ENCODE data around the gene MIOX. TPM values are rescaled to one million over a fixed set of nuclear protein-coding genes. Genes with fewer than 3 reads are reported as not detected.

The MIOX gene
- total and polyA plus RNA-seq, 9 of the 15 experiments (the other 6 are each of a cell fraction or from before 2014, with no cell fraction given): 0.08 TPM; not detected in 8

DNA sequence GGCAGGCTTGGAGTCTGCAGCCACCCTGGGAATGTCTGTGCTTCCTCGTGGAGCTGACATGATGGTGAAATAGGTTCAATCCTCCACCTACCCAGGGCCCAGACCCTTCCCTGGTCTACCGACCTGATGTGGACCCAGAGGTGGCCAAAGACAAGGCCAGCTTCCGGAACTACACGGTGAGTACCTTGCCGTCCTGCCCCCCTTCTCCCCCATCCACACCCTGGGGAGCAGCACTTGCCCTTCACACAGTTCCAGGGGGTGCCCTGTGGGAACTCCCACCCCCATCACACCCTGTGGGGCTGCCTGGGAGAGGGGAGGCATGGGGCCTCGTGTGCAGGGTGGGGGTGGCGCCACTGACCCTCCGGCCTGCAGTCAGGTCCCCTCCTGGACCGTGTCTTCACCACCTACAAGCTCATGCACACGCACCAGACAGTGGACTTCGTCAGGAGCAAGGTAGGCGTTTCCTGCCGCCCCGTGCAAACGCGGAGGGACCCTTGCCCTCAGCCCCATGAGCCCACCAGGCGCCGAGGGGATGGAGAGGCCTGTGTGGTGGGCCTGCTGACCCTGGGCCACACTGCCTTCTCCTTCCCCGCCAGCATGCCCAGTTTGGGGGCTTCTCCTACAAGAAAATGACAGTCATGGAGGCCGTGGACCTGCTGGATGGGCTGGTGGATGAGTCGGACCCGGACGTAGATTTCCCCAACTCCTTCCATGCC is 789 bp downstream of the MIOX start:
- H3K4me1 ChIP-seq (replicated peaks in 1 of 2; ENCODE audit: control insufficient read depth in 2 of 2, insufficient read depth in 2 of 2, low read length in 2 of 2): peaks cover 4 to 52% of the 10 kb centered on the region in 2 experiments; a peak in 3 of 5 replicates
- no peaks in the 10 kb centered on the region for H3K9me1 ChIP-seq (ENCODE audit: control insufficient read depth, insufficient read depth, low read length)
- no peaks in the 10 kb centered on the region for H3K79me2 ChIP-seq (ENCODE audit: control insufficient read depth, insufficient read depth, low read length)
- intact Hi-C loops (cut with micrococcal nuclease) (no loop called here), in situ Hi-C loops (cut with MboI) (no loop called here)
- 56% methylated on average over 10 of the region's 23 CpGs for WGBS (ENCODE audit: insufficient coverage, low coverage, missing lambda C conversion rate)
- H2AFZ ChIP-seq (ENCODE audit: low read depth, low read length): 0 out of 2 replicates have a peak overlapping the region, but pooled peaks have one; percentile 55
- H3K9me3 ChIP-seq (replicated peaks; ENCODE audit: control insufficient read depth, insufficient read depth, low read depth, low read length): no peaks in the 10 kb centered on the region
- no peaks in the 10 kb centered on the region for H3K36me3 ChIP-seq (ENCODE audit: control insufficient read depth, insufficient read depth, low read length)
- no peaks in the 10 kb centered on the region for H3K27me3 ChIP-seq (ENCODE audit: control insufficient read depth in 2 of 2, insufficient read depth in 2 of 2, low read length in 2 of 2)
- BruUV-seq (replicated peaks): no TSS peak
- ChIA-PET CTCF (ENCODE audit: low intra/inter-chr PET ratio) (no interaction called here), POLR2A (interaction anchor here (1.5 kb wide), 1 partner anchor 10 kb away, joined by 6 read pairs; no protein-coding TSS in a partner anchor)
- FAIRE-seq (no peak), DNase-seq (ENCODE audit: extremely low read depth in 1 of 4, low spot score in 3 of 4) (no peak), ATAC-seq (no peak)
- no peak overlapping the region for H3K4me2 ChIP-seq (ENCODE audit: insufficient read depth, low read length)
- H3K4me3 ChIP-seq: no peak overlapping the region
- peak overlapping the region in 1 of 2 experiments; percentile 52; a peak in 1 of 4 replicates for H3K9ac ChIP-seq (ENCODE audit: insufficient read depth in 1 of 2, low read depth in 2 of 2, low read length in 2 of 2)
- H3K27ac ChIP-seq (ENCODE audit: extremely low read depth, low read depth, low read length): no peak overlapping the region
- no peaks in the 10 kb centered on the region for H4K20me1 ChIP-seq (replicated peaks; ENCODE audit: control insufficient read depth, insufficient read depth, low read length)
- TF ChIP-seq ZNF197 (CRISPR knock-in tag; IDR thresholded peaks at IDR 0.05; ENCODE audit: low read depth) (no peak), ZNF408 (CRISPR knock-in tag; IDR thresholded peaks at IDR 0.05; ENCODE audit: low read depth) (no peak), ZMIZ1 (IDR thresholded peaks at IDR 0.05; ENCODE audit: low read depth in 2 of 2, low read length in 2 of 2) (no peak), SRSF9 (IDR thresholded peaks at IDR 0.05; ENCODE audit: borderline replicate concordance, low read depth, low read length) (no peak), POLR2A (conservative IDR thresholded peaks at IDR 0.05) (no peak), RBM15 (IDR thresholded peaks at IDR 0.05; ENCODE audit: insufficient read depth, low read length) (no peak), SRSF1 (IDR thresholded peaks at IDR 0.05; ENCODE audit: low read depth, low read length) (no peak), ZNF586 (CRISPR knock-in tag; conservative IDR thresholded peaks at IDR 0.05) (no peak), ZNF695 (CRISPR knock-in tag; IDR thresholded peaks at IDR 0.05) (no peak), KLF6 (CRISPR knock-in tag; IDR thresholded peaks at IDR 0.05; ENCODE audit: borderline replicate concordance) (no peak), RBFOX2 (IDR thresholded peaks at IDR 0.05; ENCODE audit: low read depth, low read length) (no peak), ZNF324 (CRISPR knock-in tag; IDR thresholded peaks at IDR 0.05) (no peak), NR3C1 (CRISPR knock-in tag; IDR thresholded peaks at IDR 0.05) (no peak), NFIX (CRISPR knock-in tag; IDR thresholded peaks at IDR 0.05; ENCODE audit: low read depth) (no peak)
- TF ChIP-seq, protein P1, sequence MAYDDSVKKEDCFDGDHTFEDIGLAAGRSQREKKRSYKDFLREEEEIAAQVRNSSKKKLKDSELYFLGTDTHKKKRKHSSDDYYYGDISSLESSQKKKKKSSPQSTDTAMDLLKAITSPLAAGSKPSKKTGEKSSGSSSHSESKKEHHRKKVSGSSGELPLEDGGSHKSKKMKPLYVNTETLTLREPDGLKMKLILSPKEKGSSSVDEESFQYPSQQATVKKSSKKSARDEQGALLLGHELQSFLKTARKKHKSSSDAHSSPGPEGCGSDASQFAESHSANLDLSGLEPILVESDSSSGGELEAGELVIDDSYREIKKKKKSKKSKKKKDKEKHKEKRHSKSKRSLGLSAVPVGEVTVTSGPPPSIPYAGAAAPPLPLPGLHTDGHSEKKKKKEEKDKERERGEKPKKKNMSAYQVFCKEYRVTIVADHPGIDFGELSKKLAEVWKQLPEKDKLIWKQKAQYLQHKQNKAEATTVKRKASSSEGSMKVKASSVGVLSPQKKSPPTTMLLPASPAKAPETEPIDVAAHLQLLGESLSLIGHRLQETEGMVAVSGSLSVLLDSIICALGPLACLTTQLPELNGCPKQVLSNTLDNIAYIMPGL (CRISPR knock-in tag; IDR thresholded peaks at IDR 0.05): no peak
- TF ChIP-seq, protein P2, sequence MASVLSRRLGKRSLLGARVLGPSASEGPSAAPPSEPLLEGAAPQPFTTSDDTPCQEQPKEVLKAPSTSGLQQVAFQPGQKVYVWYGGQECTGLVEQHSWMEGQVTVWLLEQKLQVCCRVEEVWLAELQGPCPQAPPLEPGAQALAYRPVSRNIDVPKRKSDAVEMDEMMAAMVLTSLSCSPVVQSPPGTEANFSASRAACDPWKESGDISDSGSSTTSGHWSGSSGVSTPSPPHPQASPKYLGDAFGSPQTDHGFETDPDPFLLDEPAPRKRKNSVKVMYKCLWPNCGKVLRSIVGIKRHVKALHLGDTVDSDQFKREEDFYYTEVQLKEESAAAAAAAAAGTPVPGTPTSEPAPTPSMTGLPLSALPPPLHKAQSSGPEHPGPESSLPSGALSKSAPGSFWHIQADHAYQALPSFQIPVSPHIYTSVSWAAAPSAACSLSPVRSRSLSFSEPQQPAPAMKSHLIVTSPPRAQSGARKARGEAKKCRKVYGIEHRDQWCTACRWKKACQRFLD (CRISPR knock-in tag; IDR thresholded peaks at IDR 0.05): no peak
